ENCODE measurements around the gene OGFOD3. TPM values are rescaled to one million over a fixed set of nuclear protein-coding genes. Genes with fewer than 3 reads are reported as not detected.

OGFOD3 gene, protein sequence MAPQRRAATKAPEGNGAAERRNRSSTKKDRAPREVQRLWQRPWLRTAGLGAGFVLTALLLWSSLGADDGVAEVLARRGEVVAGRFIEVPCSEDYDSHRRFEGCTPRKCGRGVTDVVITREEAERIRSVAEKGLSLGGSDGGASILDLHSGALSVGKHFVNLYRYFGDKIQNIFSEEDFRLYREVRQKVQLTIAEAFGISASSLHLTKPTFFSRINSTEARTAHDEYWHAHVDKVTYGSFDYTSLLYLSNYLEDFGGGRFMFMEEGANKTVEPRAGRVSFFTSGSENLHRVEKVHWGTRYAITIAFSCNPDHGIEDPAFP
- total RNA-seq: 10 to 100 TPM in 3 of 4 donors, 1 to 10 TPM in 1; 7.7 to 39.9 (median 24.3) TPM

DNA sequence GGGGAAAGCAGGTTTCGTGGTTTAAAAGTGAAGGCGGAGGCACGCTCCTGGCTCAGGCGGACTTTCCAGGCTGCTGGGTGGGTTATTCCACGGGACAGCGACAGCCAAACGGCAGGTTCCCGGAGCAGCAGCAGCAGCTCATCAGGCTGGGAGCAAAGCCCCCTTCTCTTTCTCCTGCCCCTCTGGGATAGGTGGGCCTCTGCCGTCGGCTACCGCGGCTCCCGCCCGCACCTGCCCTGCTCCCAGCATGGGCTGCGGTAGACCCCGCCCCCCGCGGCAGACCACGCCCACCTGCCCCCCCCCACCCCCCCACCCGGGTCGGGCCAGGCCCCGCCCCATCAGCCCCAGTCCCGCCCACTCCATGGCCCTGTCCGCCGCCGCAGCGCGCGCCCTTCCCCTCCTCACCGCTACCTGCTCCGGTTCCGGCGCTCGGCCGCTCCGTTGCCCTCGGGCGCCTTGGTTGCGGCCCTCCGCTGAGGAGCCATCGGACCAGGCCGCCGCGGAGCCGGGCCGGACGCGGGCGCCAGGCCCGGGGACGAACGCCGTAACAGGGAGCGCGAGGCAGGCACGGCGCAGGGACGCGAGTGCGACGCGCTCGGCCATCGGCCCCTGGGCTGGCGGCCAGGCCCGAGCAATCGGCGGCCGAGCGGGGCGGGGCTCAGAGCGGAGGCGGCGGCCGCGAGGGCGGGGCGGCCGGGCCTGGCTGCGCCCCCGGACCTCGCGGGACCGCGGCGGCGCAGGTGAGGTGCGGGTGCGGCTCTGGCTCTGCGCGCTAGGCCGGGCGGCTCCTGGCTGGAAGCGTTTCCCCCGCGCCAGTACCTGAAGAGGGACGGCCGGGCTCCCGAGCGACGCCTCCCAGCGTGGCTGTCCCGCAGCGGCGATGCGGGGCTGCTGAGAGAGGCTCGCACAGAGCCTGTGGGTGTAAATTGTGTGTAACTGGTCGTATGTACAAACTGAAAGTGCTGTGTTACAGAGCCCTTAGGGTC, at the start of gene OGFOD3, which contains the start of gene HEXD:
TSS of gene OGFOD3 (minus strand) at position 586 of the 986 bp plus-strand sequence. CDS start at position 485, 101 bp downstream.
TSS of gene HEXD (plus strand) at position 347 of the 986 bp plus-strand sequence. CDS start 1,453 bp downstream, outside the sequence.
- TF ChIP-seq, protein P1, sequence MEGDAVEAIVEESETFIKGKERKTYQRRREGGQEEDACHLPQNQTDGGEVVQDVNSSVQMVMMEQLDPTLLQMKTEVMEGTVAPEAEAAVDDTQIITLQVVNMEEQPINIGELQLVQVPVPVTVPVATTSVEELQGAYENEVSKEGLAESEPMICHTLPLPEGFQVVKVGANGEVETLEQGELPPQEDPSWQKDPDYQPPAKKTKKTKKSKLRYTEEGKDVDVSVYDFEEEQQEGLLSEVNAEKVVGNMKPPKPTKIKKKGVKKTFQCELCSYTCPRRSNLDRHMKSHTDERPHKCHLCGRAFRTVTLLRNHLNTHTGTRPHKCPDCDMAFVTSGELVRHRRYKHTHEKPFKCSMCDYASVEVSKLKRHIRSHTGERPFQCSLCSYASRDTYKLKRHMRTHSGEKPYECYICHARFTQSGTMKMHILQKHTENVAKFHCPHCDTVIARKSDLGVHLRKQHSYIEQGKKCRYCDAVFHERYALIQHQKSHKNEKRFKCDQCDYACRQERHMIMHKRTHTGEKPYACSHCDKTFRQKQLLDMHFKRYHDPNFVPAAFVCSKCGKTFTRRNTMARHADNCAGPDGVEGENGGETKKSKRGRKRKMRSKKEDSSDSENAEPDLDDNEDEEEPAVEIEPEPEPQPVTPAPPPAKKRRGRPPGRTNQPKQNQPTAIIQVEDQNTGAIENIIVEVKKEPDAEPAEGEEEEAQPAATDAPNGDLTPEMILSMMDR (IDR thresholded peaks at IDR 0.05; ENCODE audit: low read depth): no peak

DNA sequence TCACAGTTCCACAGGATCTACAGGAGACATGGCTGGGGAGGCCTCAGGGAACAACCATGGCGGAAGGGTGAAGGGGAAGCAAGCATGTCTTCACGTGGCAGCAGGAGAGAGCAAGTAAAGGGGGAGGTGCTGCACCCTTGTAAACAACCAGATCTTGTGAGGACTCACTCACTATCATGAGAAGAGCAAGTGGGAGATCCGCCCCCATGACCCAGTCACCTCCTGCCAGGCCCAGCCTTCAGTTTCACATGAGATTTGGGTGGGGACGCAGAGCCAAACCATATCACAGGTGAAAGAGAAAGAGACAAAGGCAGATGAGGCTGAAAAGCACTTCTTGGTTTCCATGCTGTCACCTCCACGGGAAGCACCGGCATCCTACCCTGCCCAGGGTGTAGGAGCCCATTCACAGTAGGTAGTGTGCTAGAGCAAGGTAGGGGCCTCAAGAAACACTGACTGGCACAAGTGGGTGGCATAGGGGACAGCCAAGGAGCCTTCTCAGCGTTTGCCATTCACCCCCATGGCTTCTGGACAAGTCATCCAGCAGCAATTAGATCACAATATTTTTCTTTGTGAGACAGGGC, 46.7 kb upstream of the OGFOD3 start:
- TF ChIP-seq, protein P1 (IDR thresholded peaks at IDR 0.05; ENCODE audit: low read depth): no peak

DNA sequence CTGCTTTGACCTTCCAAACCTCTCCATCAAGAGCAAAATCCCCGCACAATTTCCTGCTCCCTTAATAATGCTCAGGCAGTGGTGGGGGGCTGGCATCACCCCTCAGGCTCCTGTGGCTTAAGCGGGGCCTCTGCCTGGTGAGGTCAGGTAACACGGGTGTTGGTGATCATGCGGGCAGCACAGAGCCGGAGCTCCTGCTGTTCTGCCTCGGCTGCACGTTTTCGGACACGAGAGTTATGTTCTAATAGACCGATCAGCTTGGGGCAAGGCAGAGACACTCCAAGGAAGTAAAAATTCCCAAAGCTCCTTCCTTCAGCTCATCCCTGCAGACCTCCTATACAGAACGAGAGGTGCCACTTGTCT, 46.2 kb upstream of the OGFOD3 start:
- TF ChIP-seq, protein P1 (IDR thresholded peaks at IDR 0.05; ENCODE audit: low read depth): no peak

DNA sequence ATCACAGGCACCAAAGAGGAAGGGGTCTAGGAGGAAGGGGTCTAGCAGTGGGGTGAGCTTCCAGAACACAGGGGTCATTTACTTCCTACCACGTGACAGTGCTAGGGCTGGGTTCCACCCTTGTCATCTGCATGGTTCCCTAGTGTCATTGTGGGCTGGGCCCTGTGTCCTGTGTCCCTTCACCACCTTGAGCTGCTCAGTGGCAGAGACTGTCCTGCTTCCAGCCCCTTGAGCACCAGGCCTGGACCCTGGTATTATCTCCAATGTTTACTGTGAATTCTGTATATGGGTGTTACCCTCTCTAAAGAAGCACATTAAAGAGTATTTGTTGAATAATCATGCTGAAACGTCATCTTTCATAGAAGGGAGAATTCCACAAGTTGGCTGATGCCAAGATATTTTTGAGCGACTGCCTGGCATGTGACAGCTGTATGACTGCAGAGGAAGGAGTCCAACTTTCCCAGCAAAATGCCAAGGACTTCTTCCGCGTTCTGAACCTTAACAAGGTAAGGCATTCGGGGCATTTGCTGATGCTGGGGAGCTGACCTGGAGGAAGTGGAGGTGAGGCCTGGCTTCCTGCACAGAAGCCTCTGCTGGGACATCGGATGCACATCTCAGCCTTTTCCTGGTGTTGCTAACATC, 45.7 kb upstream of the OGFOD3 start:
- TF ChIP-seq, protein P1 (IDR thresholded peaks at IDR 0.05; ENCODE audit: low read depth): no peak

DNA sequence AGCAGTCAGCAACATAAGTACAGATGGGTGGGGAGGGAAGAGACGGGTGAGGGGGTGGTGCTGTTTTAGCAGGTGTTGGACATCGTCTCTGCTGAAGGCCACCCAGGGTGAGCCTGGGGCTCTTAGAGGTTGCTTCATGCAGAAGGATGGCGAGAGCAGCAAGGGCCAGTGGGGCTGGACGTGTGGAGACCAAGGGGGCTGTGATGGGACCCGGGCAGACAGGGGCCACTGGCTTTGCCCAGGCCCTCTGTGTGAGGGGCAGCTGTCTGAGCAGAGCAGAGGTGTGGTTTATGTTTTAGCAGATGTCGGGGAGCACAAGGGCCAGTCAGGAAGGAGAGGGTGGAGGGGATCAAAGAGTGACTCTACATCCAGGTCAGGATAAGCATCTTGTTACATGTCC, 45.0 kb upstream of the OGFOD3 start:
- TF ChIP-seq, protein P1 (IDR thresholded peaks at IDR 0.05; ENCODE audit: low read depth): no peak

DNA sequence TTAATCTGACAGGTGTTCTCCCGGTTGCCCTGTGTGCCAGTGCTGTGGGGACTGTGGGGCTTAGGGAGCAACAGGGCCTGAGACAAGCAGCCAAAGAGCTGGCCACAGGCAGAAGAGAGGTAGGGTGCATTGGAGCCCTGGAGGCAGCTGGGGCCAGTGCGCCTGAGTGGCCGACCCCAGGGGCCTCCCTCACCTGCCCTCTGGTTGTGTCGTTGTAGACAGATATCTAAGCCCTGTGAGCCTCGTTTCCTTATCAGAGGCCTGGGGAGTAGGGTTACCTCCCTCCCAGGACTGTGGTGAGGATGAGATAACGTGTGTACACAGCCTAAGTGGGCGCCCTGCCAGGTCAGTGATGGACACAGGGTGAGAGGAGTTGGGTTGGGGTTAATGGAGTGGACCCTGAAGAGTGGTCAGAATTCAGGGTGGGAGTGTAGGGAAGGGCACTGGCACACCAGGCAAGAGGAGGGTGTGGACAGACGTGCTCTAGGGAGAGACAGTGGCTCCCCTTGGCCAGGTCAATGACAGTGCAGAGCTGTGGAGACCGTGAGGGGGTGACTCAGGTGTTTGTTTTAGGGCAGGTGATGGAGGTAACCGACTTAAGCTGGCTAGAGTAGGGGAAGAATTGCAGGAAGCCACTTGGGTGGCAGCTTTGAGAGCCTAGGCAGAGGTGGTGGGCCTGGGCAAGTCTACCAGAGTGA, 43.6 kb upstream of the OGFOD3 start:
- TF ChIP-seq, protein P1 (IDR thresholded peaks at IDR 0.05; ENCODE audit: low read depth): no peak

Measured in subcutaneous adipose tissue (tissue), 4 donors.